ENCODE results near the gene THEMIS.

DNA sequence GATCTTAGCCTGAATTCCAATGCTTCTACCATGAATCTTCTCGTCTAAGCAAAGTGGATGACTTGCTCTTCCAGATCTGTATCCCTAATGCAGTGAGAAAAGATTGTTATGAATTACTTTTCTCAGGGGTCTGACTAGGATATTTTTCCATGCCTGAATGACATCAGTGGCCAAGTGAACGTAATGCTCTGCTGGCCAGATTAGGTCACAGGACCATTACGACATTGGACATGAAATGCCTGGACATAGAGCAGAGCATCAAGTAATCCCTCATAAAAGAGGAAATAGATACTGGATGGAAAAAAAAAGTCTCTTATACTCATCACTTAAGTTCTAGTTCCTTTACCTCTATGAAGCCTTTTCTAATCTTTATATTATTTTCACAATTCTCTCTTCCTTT, 12.1 kb upstream of the THEMIS start:
- TF ChIP-seq CTCF (IDR thresholded peaks at IDR 0.05; ENCODE audit: low read depth, low read length) (no peak), EZH2phosphoT487 (IDR thresholded peaks at IDR 0.05; ENCODE audit: low read depth) (no peak)
